Fibroblast of gingiva (primary cell): ENCODE measurements around the gene SUGP1.
"Not testable (repeated sequence)": the region's sequence is repeated elsewhere in the genome, so short reads cannot be mapped to it uniquely, and the experiment has no call there.

Experiments used
- DNase-seq: peaks from one replicate; pipeline ENCODE4 v3.0.0-alpha.2; 2011; ENCODE audit warnings: low read depth

The SUGP1 gene

GRCh38 chr19:19263886-19264487, 56.3 kb downstream of the SUGP1 start:
- no peak for DNase-seq

DNA sequence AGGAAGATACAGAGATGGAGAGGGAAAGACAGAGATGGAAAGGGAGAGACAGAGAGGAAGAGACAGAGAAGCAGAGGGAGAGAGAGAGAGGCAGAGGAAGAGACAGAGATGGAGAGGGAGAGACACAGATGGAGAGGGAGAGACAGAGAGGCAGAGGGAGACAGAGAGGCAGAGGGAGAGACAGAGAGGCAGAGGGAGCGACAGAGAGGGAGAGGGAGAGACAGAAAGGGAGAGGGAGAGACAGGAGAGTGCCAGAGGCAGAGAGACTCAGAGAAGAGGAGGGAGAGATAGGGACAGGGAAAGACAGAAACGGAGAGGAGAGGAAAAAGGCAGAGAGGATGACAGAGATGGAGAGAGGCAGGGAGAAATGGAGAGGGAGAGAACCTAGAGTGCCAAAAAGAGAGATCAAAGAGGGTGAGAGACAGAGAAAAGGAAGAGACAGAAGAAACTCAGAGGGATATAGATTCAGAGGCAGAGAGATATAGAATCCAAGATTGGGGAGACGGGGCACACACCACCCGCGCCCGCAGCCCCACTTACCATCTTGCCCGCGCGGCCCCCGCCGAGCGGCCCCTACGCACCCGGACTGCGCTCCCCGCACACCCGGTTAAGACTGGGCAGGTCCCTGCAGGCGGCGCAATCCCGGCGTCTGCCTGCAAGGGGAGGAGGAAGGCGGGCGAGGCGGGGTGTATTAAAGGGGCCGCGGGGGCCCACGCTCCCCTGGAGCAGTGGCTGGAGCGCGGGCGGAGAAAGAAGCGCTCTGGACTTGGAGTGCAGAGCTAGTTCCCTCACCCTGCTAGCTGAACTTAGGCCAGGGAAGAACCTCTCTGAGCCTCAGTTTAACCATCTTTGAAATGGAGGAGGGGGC, 57.9 kb downstream of the SUGP1 start:
- no peak for DNase-seq

- no peak for DNase-seq
These were observed 58.7 kb downstream of the SUGP1 start for GRCh38 chr19:19261350-19262189.

DNA sequence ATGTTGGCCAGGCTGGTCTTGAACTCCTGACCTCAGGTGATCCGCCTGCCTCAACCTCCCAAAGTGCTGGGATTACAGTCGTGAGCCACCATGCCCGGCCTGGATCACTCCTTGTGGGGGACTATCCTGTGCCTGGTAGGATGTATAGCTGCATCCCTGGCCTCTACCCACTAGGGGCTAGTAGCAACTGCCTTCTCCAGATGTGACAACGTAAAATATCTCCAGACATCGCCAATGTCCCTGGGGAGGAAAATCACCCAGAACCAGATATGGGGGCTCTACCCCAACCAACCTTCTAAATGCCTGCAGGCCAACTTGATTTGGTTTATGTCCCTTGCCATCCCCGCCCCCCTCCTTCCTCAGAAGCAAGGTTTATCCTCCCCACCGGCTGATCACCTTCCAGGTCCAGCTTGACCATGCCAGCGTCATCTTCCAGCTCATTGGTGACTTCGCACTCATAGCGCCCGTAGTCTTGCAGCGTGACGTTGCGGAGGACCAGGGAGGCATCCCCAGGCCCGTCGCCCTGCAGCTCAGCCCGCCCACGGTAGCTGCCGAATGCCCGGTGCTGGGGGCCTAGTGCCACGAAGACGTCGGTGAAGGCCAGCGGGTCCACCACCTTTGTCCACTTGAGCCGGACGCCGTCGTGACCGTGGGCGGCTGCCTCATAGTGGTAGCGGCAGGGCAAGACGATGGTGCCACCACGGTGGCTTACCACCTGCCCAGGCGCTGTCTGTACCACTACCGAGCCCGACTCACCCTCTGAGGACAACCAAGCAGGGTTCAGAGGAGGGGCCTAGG, 59.7 kb downstream of the SUGP1 start:
- DNase-seq = no peak

GRCh38 chr19:19259741-19260140, 60.6 kb downstream of the SUGP1 start:
- DNase-seq = no peak

- DNase-seq = no peak
These were observed 61.5 kb downstream of the SUGP1 start for GRCh38 chr19:19258589-19259338.

DNA sequence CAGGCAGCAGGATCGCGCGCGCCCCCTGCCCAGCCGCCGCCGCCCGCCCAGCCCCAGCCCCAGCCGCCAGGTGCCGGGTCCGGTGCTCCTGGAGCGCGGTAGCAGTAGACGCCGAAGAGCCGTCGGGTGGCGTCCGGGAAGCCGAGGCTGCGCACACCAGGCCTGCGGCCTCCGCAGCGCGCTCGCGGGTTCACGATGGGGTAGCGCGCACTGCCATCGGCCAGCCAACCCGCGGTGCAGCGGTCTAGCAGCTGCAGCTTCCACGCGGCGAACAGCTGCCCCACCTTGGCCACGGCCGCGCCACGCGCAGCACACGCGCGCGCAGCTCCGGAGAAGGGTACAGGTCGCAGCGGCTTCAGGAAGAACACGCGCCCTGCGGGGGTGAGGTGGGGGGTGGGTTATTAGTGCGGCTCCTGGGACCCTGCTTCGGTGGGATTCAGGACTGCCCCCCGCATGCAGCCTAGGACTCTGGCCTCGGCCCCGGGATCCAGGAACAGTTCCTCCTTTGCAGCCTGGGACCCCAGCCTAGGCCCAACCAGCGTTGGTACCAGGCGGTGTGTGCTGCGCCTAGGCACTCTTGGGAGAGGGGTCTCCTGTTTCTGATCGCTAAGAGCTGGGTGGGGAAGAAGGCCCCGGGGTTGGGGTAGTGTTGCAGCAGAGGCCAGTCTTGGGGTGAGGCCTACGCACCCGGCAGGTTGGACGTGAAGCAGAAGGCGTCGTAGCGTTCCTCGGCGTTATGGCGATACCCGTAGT, 62.3 kb downstream of the SUGP1 start:
- DNase-seq = no peak

- DNase-seq = no peak
These were observed 63.2 kb downstream of the SUGP1 start for GRCh38 chr19:19257137-19257536.

GRCh38 chr19:19256072-19256969, 64.0 kb downstream of the SUGP1 start:
- DNase-seq = no peak

DNA sequence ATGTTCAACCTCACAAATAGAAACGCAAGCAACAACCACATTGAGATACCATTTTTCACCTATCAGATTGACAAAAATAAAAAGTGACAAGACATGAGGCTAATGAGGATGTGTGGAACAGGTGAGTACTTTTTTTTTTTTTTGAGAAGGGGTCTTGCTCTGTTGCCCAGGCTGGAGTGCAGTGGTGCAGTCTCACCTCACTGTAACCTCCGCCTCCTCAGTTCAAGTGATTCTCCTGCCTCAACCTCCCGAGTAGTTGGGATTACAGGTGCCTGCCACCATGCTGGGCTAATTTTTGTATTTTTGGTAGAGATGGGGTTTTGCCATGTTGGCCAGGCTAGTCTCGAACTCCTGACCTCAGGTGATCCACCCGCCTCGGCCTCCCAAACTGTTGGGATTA, 66.9 kb downstream of the SUGP1 start:
- DNase-seq = not testable (repeated sequence)

DNA sequence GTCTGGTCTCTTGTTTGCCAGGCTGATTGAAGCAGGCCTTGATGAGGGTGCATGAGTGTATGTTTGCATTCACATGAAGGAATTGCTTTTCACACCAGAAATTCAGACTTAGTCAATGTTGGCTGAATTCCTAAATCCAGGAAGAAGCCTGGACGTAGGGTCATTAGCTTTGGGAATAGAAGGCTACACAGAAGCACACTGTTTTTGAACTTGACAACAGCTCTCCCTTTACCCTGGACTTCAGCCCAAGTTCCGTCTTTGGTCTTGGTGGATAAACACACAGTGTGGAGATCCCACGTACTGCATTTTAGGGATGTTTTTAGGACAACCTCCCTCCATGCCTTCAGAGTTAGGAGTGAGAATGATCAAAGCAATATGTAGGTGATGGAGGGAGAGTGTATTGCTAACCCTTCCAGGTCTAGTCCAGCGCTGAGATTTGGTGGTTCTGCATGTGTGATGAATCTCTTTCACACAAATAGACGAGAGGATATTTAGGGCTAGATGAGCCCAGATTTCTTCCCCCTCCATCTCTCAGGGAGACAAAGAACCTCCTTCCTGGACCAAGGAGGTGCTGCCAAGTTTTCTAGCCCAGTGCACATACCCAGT, 70.0 kb downstream of the SUGP1 start:
- DNase-seq = no peak

DNA sequence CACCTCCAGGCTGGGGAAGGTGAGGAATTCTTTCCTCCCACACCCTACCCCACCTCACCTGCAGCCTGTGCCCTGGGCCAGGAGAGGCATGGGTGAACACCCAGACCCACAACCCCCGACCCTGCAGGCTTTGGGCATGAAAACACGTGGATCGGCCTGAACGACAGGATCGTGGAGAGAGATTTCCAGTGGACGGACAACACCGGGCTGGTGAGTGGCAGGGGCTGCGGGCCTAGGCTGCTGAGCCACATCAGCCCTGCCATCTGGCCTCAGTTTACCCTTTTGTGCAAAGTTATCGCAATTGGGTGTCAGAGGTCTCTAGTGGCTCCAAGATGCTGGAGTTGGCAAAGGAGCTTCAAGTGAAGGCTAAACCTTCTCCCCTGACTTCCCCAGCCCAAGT, 79.8 kb downstream of the SUGP1 start:
- DNase-seq = no peak

GRCh38 chr19:19239675-19240074, 80.6 kb downstream of the SUGP1 start:
- no peak for DNase-seq

- no peak for DNase-seq
These were observed 82.0 kb downstream of the SUGP1 start for GRCh38 chr19:19238126-19238894.

DNA sequence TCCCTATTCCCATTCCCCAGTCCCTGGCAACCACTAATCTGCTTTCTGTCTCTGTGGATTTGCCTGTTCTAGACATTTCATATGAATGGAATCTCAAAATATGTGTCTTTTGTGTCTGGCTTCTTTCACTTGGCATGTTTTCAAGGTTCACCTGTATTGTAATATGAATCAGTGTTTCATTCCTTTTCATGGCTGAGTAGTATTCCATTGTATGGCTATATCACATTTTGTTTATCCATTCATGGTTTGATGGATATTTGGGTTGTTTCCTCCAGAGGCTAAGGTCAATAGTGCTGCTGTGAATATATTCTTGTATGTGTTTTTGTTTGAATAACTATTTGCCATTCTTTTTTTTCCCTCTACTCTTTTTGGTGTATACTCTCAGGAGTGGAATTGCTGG, 84.1 kb downstream of the SUGP1 start:
- DNase-seq = no peak

DNA sequence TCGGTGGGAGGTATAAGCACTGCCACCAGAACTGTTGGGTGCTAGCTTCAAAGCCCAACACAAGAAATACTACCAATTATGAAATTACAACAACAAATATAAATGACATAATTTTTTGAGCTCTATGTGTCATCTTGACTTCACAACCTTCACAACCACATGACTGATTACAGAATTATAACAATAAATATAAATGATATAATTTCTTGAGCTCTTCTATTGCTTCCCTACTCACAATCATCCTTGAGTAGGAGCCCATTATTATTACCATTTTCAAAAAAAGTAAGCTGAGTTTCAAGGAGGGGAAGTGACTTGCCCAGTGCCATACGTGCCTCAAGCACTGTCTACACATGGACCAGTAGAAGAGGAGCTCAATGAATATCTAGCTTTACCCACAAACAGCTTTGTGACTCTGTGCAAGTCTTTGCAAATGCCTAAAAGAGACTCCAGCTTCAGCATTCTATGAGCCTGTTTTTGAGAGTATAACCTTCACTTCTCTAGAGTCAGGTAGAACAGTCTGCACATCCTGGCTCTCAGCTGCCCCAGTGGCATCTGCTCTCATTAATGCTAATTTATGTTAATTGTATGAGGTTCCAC, 86.0 kb downstream of the SUGP1 start:
- no peak for DNase-seq

DNA sequence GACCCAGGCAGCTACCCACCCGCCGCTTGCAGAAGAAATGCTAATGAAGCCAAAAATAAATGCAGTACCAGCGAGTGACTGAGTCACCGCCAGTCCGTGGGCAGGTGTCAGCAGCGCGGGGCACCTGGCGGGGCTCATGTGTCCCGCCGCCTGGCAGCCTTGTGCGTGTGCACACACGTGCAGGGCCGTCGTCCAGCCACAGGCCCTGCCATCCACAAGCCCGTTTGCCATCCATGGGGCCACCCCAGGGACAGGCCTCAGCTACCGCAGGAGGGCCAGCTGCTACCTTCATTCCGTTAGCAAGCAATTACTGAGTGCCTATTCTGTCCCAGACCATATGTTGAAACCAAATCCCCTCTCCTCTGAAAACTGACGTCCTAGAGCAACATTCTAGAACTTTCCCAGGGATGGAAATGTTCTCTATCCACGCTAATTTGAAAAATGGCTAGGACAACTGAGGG, 88.0 kb downstream of the SUGP1 start:
- DNase-seq = no peak

- no peak for DNase-seq
These were observed 89.3 kb downstream of the SUGP1 start for GRCh38 chr19:19230999-19231398.
